Right forelimb (tissue), 1 donor: ENCODE measurements around the gene DXO.
"Not testable (repeated sequence)": the region's sequence is repeated elsewhere in the genome, so short reads cannot be mapped to it uniquely, and the experiment has no call there.

Experiments
- DNase-seq: peaks from one replicate; pipeline ENCODE4 v3.0.0-alpha.2; 2018

The DXO gene

DNA sequence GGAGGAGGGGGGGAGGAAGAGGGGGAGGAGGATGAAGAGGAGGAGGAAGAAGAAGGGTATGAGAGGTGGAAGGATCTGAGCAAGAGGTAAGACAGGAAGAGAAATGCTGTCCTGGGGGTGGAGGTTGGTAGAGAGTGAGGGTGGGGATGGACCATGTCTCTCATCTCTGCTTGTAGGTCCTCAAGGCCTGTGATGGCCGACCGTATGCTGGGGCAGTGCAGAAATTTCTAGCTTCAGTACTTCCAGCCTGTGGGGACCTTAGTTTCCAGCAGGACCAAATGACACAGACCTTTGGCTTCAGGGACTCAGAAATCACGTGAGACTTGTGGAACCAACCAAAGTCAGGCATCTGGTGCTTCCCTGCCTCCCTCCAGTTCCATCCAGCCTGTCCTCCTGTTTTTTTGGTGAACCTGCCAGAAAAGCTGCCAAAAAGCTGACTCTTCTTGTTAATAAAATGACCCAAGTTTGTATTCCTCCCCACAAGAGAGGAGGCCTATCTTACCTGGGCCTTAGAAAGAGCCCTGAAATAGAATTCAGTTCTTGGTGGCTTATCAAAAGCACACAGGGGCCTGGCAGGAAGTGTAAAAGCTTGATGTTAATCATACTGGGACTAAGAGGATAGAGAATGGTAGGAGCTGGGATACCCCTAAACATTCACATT, 7.4 kb upstream of the DXO start:
- DNase-seq: no peak

DNA sequence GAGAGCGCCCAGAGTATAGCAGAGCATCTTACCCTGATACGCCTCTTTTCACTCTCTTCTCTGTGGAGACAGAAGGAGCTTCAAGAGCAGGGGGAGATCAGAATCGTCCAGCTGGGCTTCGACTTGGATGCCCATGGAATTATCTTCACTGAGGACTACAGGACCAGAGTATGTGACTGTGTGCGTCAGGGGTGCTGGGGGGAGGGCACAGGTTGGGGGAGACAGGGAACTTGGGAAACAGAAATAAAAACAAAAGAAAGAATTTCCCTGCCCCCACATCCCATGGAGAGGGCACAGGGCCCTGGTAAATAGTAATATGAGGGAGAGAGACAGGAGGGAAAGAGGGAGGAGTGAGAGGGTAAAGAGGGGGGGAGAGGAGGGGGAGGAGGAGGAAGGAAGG, 6.9 kb upstream of the DXO start:
- no peak for DNase-seq

DNA sequence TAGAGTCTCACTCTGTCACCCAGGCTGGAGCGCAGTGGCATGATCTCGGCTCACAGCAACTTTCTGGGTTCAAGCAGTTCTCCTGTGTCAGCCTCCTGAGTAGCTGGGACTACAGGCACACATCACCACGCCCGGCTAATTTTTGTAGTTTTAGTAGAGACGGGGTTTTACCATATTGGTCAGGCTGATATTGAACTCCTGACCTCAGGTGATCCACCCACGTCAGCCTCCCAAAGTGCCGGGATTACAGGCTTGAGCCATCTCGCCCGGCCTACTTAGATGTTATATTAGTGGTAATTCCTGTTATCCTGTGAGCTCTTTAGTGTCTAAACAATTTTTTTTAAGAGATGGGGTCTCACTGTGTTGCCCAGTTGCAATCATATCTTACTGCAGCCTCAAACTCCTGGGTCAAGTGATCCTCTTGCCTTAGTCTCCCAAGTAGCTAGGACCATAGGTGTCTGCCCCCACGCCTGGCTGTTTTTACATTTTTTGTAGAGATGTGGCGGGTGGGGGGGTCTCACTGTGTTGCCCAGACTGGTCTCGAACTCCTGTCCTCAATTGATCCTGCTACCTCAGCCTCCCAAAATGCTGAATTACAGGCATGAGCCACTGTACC, 6.0 kb upstream of the DXO start:
- no peak for DNase-seq

DNA sequence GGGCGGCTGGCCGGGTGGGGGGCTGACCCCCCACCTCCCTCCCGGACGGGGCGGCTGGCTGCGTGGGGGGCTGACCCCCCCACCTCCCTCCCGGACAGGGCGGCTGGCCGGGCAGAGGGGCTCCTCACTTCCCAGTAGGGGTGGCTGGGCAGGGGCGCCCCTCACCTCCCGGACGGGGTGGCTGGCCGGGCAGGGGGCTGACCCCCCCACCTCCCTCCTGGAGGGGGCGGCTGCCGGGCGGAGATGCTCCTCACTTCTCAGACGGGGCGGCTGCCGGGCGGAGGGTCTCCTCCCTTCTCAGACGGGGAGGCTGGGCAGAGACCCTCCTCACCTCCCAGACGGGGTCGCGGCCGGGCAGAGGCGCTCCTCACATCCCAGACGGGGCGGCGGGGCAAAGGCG, 4.1 kb upstream of the DXO start:
- DNase-seq: not testable (repeated sequence)

DNA sequence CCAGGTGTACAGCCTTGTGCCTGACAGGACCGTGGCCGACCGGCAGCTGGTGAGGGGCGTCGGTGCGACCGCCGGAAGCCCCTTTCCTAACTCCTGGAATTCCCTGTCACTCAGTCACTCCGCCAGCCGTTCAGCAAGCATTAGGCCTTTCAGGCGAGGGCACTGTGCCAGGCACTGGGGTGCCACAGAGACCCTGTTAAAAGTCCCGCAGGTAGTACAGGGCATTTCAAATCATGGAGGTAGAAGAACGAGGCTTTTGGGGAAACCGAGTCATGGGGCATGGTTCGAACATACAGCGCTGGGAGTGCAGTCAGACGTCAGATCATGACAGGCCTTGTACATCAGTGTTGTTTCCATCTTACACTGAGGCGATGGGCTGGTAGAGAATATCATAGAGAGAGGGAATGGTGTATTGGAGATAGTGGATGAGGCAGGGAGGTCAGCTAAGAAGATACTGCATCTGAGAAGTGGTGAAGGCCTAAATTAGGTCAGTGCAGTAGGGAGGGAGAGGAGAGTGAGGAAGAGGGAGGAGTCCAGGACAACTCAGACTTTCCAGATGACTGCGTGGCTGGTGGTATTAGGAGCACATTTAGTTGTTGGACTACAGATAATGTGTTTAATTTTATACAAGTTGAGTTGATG, 892 bp upstream of the DXO start:
- no peak for DNase-seq

DNA sequence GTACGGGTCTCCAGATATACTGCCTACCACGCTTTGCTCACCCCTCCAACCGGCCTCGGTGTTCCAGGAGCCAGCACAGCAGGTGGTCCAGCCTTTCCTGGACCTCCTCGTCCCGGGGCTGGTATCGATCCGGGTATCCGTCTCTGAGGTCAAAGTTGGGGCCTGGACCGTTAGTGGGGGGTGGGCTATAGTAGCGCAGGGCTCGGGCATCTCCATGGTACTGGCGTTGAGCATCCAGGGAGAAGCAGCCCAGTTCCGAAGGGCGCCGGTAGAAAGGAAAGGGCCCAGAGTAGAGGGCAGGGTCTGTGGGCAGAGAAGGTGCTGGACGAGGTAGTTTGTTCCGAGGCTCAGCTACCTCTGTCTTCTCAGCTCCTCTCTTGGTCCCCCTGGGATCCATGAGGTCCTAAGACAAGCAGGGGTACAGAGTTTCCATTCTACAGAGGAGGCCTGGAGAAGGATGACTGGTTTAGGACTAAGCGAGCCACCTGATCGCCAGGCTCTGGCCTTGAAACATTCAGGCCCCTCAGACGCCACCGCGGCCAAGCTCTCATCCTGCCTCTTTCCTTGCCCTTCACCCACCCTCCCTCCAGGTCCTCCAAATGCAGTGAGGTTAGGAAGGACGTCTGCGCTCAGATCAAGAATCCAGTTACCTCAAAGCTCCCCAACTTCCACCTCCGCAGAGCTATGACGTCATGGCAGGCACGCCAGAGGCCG, 502 bp downstream of the DXO start:
- DNase-seq: no peak

DNA sequence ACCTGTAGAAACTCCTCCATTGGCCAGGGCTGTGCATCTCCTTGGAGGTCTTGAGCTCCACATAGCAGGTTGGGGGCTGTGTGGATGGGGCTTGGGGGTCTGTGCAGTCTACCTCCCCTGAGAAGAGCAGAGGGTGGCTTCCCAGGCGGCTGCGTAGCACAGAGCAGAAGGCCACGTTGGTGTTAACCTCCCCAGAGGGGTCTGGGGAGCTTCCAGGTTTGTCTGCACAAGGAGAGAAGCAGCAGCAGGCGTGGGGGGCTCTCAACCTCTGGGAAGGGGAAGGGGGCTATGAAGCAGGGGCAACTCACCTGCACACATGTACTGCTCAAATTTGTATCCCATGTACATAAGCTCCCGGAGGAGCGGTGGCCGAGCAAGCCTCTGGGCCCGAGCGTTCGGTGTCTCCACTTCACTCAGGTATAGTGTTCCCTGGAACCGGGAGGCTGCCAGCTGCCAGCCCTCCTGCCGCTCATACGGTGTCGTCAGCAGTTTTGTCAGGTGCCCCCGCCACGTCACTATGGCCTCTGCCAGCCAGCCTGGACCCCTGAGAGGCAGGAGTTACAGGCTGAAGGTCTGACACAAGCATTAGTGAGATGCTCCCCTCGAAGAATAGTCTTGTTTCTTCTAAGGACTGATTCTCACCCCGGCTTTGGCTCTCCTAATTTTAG, 1.2 kb downstream of the DXO start:
- DNase-seq: no peak

DNA sequence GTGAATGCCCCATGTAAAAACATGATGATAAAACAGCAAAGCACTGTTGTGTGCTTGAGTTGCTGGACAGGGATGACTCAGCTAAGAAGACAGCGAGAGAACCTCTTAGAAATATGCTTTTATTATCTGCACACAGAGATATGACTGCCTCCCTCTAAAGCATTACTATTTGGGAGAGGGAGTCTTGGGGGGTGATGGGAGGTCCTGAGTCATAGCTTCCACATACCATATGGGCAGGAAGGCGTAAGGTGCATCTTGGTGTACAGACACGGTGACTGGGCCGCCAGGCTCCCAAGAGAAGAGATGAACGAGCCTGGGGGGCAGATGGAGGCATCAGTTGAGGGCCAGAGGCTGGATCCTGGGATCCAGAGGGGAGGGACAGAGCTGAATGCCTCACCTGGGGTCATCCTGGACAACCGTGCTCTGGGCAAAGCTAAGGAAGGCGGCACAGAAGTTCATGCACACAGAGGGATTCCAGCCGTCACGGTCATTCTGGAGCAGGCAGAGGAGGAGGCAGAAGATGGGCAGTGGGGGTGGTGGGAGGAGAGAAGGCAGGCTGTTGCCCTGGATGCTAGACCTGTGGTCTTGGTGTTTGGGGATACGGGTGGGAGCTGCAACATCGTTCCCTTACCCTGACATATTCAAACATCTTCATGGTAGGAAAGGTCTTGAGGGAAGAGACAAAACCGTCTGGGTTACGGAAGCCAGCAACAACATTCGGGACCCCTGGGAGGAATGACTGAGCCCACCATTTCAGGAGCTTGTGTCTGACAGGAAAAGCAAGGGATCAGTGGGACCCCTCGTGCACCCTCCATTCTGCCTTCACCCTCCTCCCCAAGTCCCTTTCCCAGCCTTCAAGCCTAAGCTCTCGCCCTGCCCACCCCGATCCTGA, 2.0 kb downstream of the DXO start:
- no peak for DNase-seq

DNA sequence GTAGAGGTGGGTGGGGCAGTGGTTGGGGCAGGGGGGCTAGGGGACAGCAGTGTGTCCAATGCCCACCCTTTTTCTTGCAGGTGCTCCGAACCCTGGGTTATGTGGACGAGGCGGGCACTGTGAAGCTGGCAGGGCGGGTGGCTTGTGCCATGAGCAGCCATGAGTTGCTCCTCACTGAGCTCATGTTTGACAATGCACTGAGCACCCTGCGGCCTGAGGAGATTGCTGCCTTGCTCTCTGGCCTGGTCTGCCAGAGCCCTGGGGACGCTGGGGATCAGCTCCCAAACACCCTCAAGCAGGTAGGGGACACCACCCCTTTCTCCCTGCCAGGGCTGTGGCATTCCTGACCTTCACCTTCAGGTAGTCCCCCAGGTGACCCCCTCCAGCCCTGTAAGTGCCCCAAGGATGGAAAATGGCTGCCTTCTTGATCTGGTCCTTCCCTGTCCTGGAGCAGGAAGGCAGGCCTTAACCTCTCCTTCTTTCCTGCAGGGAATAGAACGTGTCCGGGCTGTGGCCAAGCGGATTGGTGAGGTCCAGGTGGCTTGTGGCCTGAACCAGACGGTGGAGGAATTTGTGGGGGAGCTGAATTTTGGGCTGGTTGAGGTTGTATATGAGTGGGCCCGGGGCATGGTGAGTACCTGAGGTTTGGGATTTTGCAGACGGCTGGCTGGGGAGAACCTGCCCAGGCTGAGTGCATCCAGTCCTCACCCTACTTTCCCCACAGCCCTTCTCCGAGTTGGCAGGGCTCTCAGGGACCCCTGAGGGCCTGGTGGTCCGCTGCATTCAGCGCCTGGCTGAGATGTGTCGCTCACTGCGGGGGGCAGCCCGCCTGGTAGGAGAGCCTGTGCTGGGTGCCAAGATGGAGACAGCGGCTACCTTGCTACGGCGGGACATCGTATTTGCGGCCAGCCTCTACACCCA, 2.9 kb downstream of the DXO start:
- no peak for DNase-seq

DNA sequence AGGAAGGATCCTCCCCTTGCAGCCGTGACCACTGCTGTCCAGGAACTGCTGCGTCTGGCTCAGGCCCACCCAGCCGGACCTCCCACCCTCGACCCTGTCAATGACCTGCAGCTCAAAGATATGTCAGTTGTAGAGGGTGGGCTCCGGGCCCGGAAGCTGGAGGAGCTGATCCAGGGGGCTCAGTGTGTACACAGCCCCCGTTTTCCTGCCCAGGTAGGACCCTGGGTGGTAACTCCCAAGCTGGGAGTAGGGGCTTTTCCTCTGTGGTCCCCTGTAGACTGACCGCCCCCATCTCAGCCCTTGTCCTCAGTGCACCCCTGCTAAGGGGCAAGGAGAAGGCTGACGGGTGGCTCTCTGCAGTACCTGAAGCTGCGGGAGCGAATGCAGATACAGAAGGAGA, 3.6 kb downstream of the DXO start:
- DNase-seq: no peak

DNA sequence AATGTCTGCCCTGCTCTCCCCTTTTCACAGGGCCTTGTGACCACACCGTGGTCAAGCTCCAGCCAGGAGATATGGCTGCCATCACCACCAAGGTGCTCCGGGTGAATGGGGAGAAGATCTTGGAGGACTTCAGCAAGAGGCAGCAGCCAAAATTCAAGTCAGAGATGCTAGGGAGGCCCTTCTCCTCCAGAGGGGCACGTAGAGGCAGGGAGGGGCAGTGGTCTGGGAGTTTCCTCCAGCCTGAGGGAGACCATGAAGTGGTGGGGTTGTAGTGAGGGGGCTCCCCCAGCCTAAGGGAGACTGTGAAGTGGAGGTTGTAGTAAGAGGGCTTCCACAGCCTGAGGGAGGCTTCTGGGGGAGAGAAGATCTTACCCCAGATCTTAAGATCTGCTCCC, 4.0 kb downstream of the DXO start:
- no peak for DNase-seq

DNA sequence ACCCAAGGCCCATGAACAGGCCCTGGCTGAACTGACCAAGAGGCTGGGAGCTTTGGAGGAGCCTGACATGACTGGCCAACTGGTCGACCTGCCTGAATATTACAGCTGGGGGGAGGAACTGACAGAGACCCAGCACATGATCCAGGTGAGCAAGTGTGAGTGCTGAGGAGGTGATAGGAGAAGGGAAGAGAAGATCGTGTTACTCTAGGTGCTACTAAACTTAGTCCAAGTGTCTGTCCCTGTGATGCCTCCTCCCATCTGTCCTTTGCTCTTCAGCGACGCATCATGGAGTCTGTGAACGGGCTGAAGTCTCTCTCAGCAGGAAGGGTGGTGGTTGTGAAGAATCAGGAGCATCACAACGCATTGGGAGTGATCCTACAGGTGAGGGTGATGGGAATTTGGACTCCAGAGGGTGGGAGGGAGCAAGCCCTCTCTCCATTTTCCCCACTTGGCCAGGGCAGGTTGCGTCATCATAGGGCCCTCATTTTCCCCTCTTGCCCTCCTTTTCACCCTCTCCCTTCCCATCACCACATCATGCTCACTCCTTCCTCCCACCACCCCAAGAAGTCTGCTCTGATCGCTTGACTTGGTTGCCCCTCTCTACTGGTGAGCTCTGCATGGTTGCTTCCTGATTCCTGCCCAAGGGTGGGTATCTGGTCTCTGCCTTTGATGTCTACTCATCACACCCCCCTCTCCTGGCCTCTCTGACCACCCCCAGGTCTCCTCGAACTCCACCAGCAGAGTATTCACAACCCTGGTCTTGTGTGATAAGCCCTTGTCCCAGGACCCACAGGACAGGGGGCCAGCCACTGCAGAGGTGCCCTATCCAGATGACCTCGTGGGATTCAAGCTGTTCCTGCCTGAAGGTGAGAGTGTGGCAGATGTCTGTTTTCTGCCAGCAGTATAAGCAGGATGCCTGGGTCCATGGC, 4.7 kb downstream of the DXO start:
- DNase-seq: no peak

DNA sequence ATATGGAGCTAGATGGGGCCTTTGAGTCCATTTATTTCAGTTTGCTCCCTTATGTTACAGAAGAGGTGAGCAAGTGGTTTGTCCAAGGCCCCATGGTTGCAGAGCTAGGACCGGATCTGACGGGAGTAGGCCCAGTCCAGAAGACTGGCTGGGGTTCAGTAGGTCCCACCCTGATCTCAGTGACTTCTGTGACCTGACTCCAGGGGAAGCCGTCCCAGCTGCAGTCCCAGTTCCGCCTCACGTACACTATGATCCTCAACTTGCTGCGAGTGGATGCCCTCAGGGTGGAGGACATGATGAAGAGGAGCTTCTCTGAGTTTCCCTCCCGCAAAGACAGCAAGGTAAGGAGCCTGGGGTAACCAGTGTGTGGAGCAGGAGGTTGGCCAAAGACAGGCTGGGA, 5.4 kb downstream of the DXO start:
- no peak for DNase-seq

DNA sequence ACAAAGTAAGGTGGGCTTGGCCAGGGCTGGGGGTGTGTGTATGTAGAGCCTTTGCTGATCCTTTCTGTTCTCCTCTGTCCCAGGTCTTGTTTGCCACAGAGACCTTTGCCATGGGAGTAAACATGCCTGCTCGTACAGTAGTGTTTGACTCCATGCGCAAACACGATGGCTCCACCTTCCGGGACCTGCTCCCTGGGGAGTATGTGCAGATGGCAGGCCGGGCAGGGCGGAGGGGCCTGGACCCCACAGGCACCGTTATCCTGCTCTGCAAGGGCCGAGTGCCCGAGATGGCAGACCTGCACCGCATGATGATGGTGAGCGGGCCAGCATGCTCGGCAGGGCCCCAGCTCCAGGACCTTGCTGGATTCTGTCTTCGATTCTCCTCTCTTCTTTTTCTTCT, 6.2 kb downstream of the DXO start:
- no peak for DNase-seq

DNA sequence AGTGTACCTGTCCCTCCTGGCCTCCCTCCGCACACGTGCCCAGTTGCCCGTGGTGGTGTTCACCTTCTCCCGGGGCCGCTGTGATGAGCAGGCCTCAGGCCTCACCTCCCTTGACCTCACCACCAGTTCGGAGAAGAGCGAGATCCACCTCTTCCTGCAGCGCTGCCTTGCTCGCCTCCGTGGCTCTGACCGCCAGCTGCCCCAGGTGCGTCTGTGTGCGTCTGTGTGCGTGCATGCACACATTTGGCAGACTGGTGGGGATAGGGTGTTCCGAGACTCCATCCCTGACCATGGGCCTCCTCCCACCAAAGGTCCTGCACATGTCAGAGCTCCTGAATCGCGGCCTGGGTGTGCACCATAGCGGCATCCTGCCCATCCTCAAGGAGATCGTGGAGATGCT, 8.0 kb downstream of the DXO start:
- no peak for DNase-seq

DNA sequence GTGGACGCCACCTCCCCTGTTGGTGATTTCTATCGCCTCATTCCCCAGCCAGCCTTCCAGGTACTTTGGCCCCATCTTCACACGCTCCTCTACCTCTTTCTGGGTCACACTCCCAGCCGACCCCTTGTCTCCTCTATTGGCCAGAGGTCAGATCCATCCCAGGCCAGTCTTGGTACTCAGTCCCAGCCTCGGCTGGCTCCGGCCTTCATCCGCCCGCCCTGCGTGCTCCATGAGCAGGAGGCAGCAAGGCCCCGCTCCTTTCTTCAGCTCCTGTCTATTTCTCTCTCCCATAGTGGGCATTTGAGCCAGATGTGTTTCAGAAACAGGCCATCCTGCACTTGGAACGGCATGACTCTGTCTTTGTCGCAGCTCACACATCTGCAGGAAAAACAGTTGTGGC, 10.3 kb downstream of the DXO start:
- no peak for DNase-seq

DNA sequence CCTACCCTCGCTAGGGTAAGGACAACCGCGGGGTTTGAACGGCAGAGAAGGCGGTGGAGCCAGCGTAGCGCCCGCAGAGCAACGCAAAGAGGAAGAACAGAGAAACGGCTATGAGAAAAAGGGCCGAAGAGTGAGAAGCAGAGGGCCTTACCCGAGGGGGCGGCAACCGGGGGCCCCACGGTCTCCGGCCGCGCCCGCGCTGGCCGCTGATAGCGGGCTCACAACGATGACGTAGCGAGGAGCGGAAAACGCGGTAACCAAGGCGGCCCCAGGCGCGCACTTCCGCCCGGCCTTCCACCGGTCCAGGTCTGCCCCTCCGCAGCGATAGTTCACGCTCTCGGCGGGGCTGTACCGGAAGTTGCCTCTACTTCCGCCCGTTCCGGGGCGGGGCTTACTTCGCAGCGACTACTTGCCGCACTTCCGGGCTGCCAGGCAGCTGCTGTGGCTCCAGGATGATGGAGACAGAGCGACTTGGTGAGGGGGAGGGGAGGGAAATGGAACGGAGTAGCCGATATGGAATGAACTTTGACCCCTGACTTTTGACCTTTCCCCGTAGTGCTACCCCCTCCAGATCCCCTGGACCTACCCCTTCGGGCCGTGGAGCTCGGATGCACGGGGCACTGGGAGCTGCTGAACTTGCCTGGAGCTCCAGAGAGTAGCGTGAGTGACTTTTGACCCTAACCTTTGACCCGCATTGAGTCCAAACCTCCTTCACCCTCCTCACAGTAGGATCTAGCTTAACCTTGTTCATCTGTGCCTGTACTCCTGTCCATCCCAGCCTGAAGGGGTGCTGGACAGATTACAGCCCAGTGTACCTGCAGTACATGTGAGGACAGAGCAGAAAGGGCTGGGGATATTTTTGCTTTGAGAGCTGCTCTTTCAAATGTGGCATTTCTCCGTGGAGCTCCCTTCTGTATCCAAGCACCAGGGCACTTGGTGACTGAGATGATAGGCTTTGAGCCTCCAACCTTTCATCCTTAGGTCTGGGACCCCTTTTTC, 12.9 kb downstream of the DXO start, which contains the start of the genes NELFE and SKIC2:
TSS of gene NELFE (minus strand) at position 231 of the 999 bp plus-strand sequence. CDS start 525 bp downstream, outside the sequence.
TSS of gene SKIC2 (plus strand) at position 435 of the 999 bp plus-strand sequence. CDS start at position 453, 18 bp downstream.
- DNase-seq: peak; percentile 100

DNA sequence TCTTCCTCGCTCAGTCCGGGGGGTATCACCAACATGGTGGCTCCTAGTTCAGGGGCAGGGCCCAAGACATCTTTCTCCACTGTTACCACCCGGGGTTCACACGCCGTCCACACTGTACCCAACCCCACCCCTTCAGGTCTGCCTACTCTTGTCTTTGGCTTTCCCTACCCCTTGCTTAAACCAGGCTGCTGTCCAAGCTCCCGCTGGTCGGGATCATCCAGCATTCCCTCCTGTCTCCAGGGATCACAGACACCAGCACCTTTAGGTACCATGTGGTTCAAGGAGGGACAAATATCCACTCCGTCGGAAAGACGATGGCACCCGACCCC, 13.6 kb downstream of the DXO start:
- no peak for DNase-seq

DNA sequence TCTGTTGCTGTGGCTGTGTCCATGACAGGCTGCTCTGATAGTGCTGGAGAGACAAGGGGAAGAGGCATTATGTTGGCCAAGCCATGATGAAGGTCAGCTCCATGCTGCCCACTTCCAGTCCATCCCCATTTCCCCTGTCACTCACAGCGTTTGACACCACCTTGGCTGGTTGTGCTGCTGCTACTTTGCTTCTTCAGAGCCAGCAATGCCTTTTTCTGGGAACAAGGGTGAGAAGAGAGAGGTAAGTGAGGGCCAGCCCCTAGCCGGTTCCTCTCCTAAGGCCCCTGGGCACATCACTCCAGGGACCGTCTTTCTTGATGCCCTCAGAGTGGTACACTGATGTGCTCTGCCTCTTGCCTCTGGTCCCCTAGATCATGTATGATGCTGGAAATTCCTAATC, 15.1 kb downstream of the DXO start:
- DNase-seq: no peak
